ENCODE results near the gene COL20A1.

Gene COL20A1

GRCh38 chr20:63380346-63380870 is 87.4 kb downstream of the COL20A1 start:
- ChIA-PET POLR2A (no interaction called here), CTCF (interaction anchor here (1.1 to 3.7 kb wide), 9 partner anchors 10 to 157 kb away, joined by 3 to 35 read pairs (median 7); partner anchors contain the start of gene BIRC7)
- TF ChIP-seq CTCF (IDR thresholded peaks at IDR 0.05; ENCODE audit: control extremely low read depth, extremely low read depth, low read depth, missing control alignments) = no peak
- no peak for DNase-seq (ENCODE audit: extremely low spot score)

GRCh38 chr20:63381781-63382431 is 88.9 kb downstream of the COL20A1 start:
- ChIA-PET POLR2A (no interaction called here), CTCF (interaction anchor here (0.7 to 3.7 kb wide), 15 partner anchors 11 to 158 kb away, joined by 3 to 35 read pairs (median 4); partner anchors contain the start of gene BIRC7)
- DNase-seq (ENCODE audit: extremely low spot score) = peak; percentile 77
- TF ChIP-seq CTCF (IDR thresholded peaks at IDR 0.05; ENCODE audit: control extremely low read depth, extremely low read depth, low read depth, missing control alignments) = peak; percentile 82

GRCh38 chr20:63382551-63383300 is 89.7 kb downstream of the COL20A1 start:
- no peak for DNase-seq (ENCODE audit: extremely low spot score)
- ChIA-PET POLR2A (no interaction called here), CTCF (interaction anchor here (0.7 to 3.7 kb wide), 10 partner anchors 11 to 159 kb away, joined by 3 to 35 read pairs (median 6); no protein-coding TSS in a partner anchor)
- TF ChIP-seq CTCF (IDR thresholded peaks at IDR 0.05; ENCODE audit: control extremely low read depth, extremely low read depth, low read depth, missing control alignments) = no peak

GRCh38 chr20:63383556-63383955 is 90.6 kb downstream of the COL20A1 start:
- ChIA-PET CTCF (interaction anchor here (0.9 to 3.7 kb wide), 3 partner anchors 73 to 160 kb away, joined by 4 to 35 read pairs (median 18); no protein-coding TSS in a partner anchor), POLR2A (no interaction called here)
- TF ChIP-seq CTCF (IDR thresholded peaks at IDR 0.05; ENCODE audit: control extremely low read depth, extremely low read depth, low read depth, missing control alignments) = no peak
- no peak for DNase-seq (ENCODE audit: extremely low spot score)

- no peak for TF ChIP-seq CTCF (IDR thresholded peaks at IDR 0.05; ENCODE audit: control extremely low read depth, extremely low read depth, low read depth, missing control alignments)
- ChIA-PET CTCF (interaction anchor here (0.9 kb wide), 1 partner anchor 75 kb away, joined by 4 read pairs; no protein-coding TSS in a partner anchor), POLR2A (no interaction called here)
- DNase-seq (ENCODE audit: extremely low spot score) = no peak
Measured at GRCh38 chr20:63384336-63384735, 91.3 kb downstream of the COL20A1 start.
